GM12878 (cell line): ENCODE results near the gene SSTR4. TPM values are rescaled to one million over a fixed set of nuclear protein-coding genes. Genes with fewer than 3 reads are reported as not detected.

Source experiments
- ATAC-seq: fragments of 200-7000 bp; cut with Tn5 transposase; 3 replicates; pipeline ENCODE4 v1.9.1; 2020; ENCODE audit warnings: mild to moderate bottlenecking, moderate library complexity
- BruUV-seq: library from RNA; stranded (reverse); fragments of 400-500 nt; replicated peaks from 2 replicates; lab custom pipeline; 2021; lab: Mats Ljungman, UMichigan
- CTCF ChIA-PET: fragments of 300-600 bp; sonication (Branson Sonifier 250); formaldehyde crosslinking; extraction: SDS; loops from one replicate; lab custom pipeline; 2021; ENCODE audit warnings: inconsistent platforms; lab: Yijun Ruan, JAX
- POLR2A ChIA-PET: fragments of 350-600 bp; formaldehyde crosslinking; extraction: SDS; loops from one replicate; lab custom pipeline; 2021; ENCODE audit warnings: inconsistent platforms; lab: Charles Lee
- RAD21 ChIA-PET: fragments of 300-600 bp; sonication (Branson Sonifier 250); formaldehyde crosslinking; loops from one replicate; lab custom pipeline; 2023; ENCODE audit warnings: antibody characterized with exemption; ENCODE audit not compliant: unreplicated experiment; lab: Charles Lee
- SMC1A ChIA-PET: fragments of 300-600 bp; sonication (Branson Sonifier 250); formaldehyde crosslinking; loops from one replicate; lab custom pipeline; 2023; ENCODE audit not compliant: unreplicated experiment, uncharacterized antibody; lab: Charles Lee
- DNase-seq: peaks from one replicate; pipeline ENCODE4 v3.0.0-alpha.2; 2011; ENCODE audit warnings: low read depth, low spot score
- FAIRE-seq: peaks from 3 replicates; lab custom pipeline; 2011; peaks lifted over from hg19 to GRCh38; lab: Jason Lieb, UNC
- H2AFZ ChIP-seq: 2 replicates; pipeline ENCODE4 v1.6.0; 2011; ENCODE audit warnings: low read depth, low read length, control low read depth; ENCODE audit not compliant: control insufficient read depth
- H3K27ac ChIP-seq: 2 replicates; pipeline ENCODE4 v1.5.1; 2011; ENCODE audit warnings: control low read depth; ENCODE audit not compliant: control insufficient read depth, insufficient read depth
- H3K27me3 ChIP-seq, 2 experiments: replicated peaks in 1 of 2; 2 replicates each; pipeline versions ENCODE4 v1.6.0 to v1.6.1; 2011; ENCODE audit warnings: low read length in 1 of 2; ENCODE audit not compliant: control insufficient read depth in 2 of 2, insufficient read depth in 2 of 2
- H3K36me3 ChIP-seq, 2 experiments: 2 replicates each; pipeline ENCODE4 v1.5.1; 2011; ENCODE audit warnings: low read length in 1 of 2; ENCODE audit not compliant: control insufficient read depth in 2 of 2, insufficient read depth in 2 of 2
- H3K4me1 ChIP-seq: 2 replicates; pipeline ENCODE4 v1.6.1; 2011; ENCODE audit warnings: mild to moderate bottlenecking, low read length, moderate library complexity, mixed read lengths; ENCODE audit not compliant: control insufficient read depth, insufficient read depth
- H3K4me2 ChIP-seq: 2 replicates; pipeline ENCODE4 v1.6.0; 2011; ENCODE audit warnings: control low read depth; ENCODE audit not compliant: control insufficient read depth, insufficient read depth
- H3K4me3 ChIP-seq: fragments of 200-600 bp; sonication (generic); 2 replicates; pipeline ENCODE4 v1.5.1; 2016
- H3K79me2 ChIP-seq: 2 replicates; pipeline ENCODE4 v1.6.0; 2011; ENCODE audit warnings: low read length; ENCODE audit not compliant: control insufficient read depth, insufficient read depth
- H3K9ac ChIP-seq: 2 replicates; pipeline ENCODE4 v1.8.0; 2011; ENCODE audit warnings: low read length, control low read depth, mixed read lengths; ENCODE audit not compliant: control insufficient read depth, insufficient read depth
- H3K9me3 ChIP-seq: replicated peaks from 3 replicates; pipeline ENCODE4 v1.5.1; 2011; ENCODE audit warnings: mild to moderate bottlenecking, low read length; ENCODE audit not compliant: control insufficient read depth, insufficient read depth
- H4K20me1 ChIP-seq: 2 replicates; pipeline ENCODE4 v1.6.0; 2011; ENCODE audit not compliant: control insufficient read depth, insufficient read depth
- BMI1 ChIP-seq: fragments of 450-650 bp; IDR thresholded peaks from 2 replicates; pipeline ENCODE4 v1.6.1; 2016; ENCODE audit warnings: mild to moderate bottlenecking, moderate library complexity, borderline replicate concordance
- CEBPB ChIP-seq, 2 experiments: fragments of 150-350 bp in 1 of 2; IDR thresholded peaks; 2 replicates each; pipeline ENCODE4 v1.6.1; 2012 to 2014; ENCODE audit warnings: low read depth in 2 of 2, low read length in 2 of 2, borderline replicate concordance in 1 of 2, inconsistent platforms in 1 of 2
- CHD4 ChIP-seq: fragments of 200-600 bp; sonication (generic); IDR thresholded peaks from 2 replicates; pipeline ENCODE4 v1.6.1; 2016; ENCODE audit warnings: mild to moderate bottlenecking
- ETV6 ChIP-seq, 2 experiments: fragments of 450-650 bp in 1 of 2; IDR thresholded peaks in 1 of 2; conservative IDR thresholded peaks in 1 of 2; 2 replicates each; pipeline ENCODE4 v1.6.1; 2014; ENCODE audit warnings: antibody characterized with exemption in 1 of 2, borderline replicate concordance in 1 of 2, low read depth in 1 of 2, mild to moderate bottlenecking in 1 of 2, moderate library complexity in 1 of 2
- FOXM1 ChIP-seq: IDR thresholded peaks from 2 replicates; pipeline ENCODE4 v1.6.1; 2012; ENCODE audit warnings: low read depth, mild to moderate bottlenecking, inconsistent platforms, low read length, moderate library complexity
- HCFC1 ChIP-seq: fragments of 150-350 bp; IDR thresholded peaks from 2 replicates; pipeline ENCODE4 v1.6.1; 2014; ENCODE audit warnings: low read length
- KDM1A ChIP-seq: fragments of 200-600 bp; sonication (generic); IDR thresholded peaks from 2 replicates; pipeline ENCODE4 v1.6.1; 2016; ENCODE audit warnings: borderline replicate concordance
- NR2C2 ChIP-seq: IDR thresholded peaks from 2 replicates; pipeline ENCODE4 v1.6.1; 2011; ENCODE audit warnings: borderline replicate concordance, low read depth; ENCODE audit not compliant: control insufficient read depth, insufficient read length
- RBBP5 ChIP-seq: fragments of 200-600 bp; sonication (generic); conservative IDR thresholded peaks from 2 replicates; pipeline ENCODE4 v1.6.1; 2016
- SIN3A ChIP-seq: IDR thresholded peaks from 2 replicates; pipeline ENCODE4 v1.6.1; 2012; ENCODE audit warnings: low read depth, low read length, improper control_type of control experiment
- SMAD5 ChIP-seq: IDR thresholded peaks from 2 replicates; pipeline ENCODE4 v1.6.1; 2016; ENCODE audit warnings: antibody characterized with exemption, low read depth
- WGBS: methylation state at CpG from one replicate; pipeline ENCODE4 v1.1.6; 2016; ENCODE audit warnings: low lambda C conversion rate; ENCODE audit not compliant: insufficient replicate concordance, insufficient coverage; ENCODE audit errors: missing lambda C conversion rate; 5-methylcytosine and 5-hydroxymethylcytosine counted together
- in situ Hi-C: fragments of 300-500 bp; cut with MboI; formaldehyde crosslinking; loops from 9 replicates; pipeline ENCODE4 v1.14.3; 2018; ENCODE audit warnings: mixed read lengths
- intact Hi-C: fragments of 100-400 bp; cut with micrococcal nuclease; formaldehyde crosslinking; loops from one replicate; pipeline ENCODE4 v1.14.2; 2022; ENCODE audit not compliant: unreplicated experiment
- polyA plus RNA-seq, 11 experiments: library from polyadenylated mRNA; depleted of rRNA in 4 of 11; unstranded in 6 of 11; stranded (reverse) in 5 of 11; fragments of >200 nt; fragmentation: Nextera tagmentation in 4 of 11; fragmentation: Illumina TruSeq in 1 of 11; extraction: Ambion mirVana in 4 of 11; extraction: Trizol in 1 of 11; gene quantifications; 1 replicate in 1 of 11; 2 replicates in 10 of 11; pipeline versions ENCODE4 v1.2.1 to v1.2.3, GENCODE V29; 2011 to 2016; ENCODE audit warnings: inconsistent platforms in 2 of 11, missing spikeins in 2 of 11, low read depth in 1 of 11
- total RNA-seq, 4 experiments: library from RNA; depleted of rRNA in 3 of 4; stranded (reverse); fragments of >200 nt in 3 of 4; fragmentation: Illumina TruSeq in 1 of 4; extraction: Trizol in 1 of 4; gene quantifications; 2 replicates each; pipeline versions ENCODE4 v1.2.1 to v1.2.3, GENCODE V29; 2013 to 2021
- TF ChIP-seq, protein P1 (sequence below): fragments of 150-350 bp; IDR thresholded peaks from 2 replicates; pipeline ENCODE4 v1.6.1; 2014; ENCODE audit warnings: mild to moderate bottlenecking, low read depth, low read length

SSTR4 gene
- total and polyA plus RNA-seq, 10 of the 15 experiments (the other 5 are each of a cell fraction or from before 2014, with no cell fraction given) = not detected

DNA sequence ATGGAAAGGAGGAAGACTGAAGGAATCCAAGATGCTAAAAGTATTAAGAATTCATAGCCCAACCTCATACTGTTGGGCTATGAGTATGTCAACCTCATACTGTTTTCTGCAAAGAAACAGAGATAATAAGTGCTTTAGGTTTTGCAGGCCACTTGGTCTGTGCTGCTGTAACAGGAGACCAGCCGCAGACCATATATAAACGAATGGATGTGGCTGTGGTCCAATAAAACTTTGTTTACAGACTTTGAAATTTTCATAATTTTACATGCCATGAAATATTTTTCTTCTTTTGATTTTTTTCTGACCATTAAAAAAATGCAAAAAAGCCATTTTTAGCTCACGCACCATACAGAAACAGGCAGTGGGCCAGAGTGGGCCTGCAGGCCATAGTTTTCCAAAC is 28.1 kb downstream of the SSTR4 start:
- Histone ChIP-seq H3K4me3 (no peak overlapping the region), H3K36me3 (no peaks in the 10 kb centered on the region), H3K27ac (no peak overlapping the region), H3K9ac (no peak overlapping the region), H3K4me1 (no peaks in the 10 kb centered on the region), H3K4me2 (no peak overlapping the region), H3K79me2 (no peaks in the 10 kb centered on the region), H3K27me3 (no peaks in the 10 kb centered on the region), H3K9me3 (no peaks in the 10 kb centered on the region), H4K20me1 (no peaks in the 10 kb centered on the region), H2AFZ (no peak overlapping the region)
- DNase-seq (no peak), FAIRE-seq (no peak), ATAC-seq (no peak)
- ChIA-PET CTCF (interaction anchor here (0.8 to 3.6 kb wide), 6 partner anchors 12 to 172 kb away, joined by 3 to 19 read pairs (median 6); no protein-coding TSS in a partner anchor), SMC1A (interaction anchor here (0.6 to 6.6 kb wide), 9 partner anchors 9 to 97 kb away, joined by 3 to 27 read pairs (median 7); partner anchors contain the start of gene CD93), RAD21 (no interaction called here), POLR2A (no interaction called here)
- 63% methylated on average over 3 of the region's 3 CpGs for WGBS
- TF ChIP-seq NR2C2 (no peak), KDM1A (no peak), HCFC1 (no peak), BMI1 (no peak), CHD4 (no peak), CEBPB (IDR thresholded peaks at IDR 0.05; ENCODE audit: borderline replicate concordance in 1 of 2, low read depth in 2 of 2, low read length in 2 of 2) (no peak), RBBP5 (no peak), SMAD5 (no peak), ETV6 (conservative IDR thresholded peaks at IDR 0.05 in 1 of 2, IDR thresholded peaks at IDR 0.05 in 1 of 2; ENCODE audit: borderline replicate concordance in 1 of 2, low read depth in 1 of 2) (no peak), SIN3A (no peak), FOXM1 (no peak)
- TF ChIP-seq, protein P1, sequence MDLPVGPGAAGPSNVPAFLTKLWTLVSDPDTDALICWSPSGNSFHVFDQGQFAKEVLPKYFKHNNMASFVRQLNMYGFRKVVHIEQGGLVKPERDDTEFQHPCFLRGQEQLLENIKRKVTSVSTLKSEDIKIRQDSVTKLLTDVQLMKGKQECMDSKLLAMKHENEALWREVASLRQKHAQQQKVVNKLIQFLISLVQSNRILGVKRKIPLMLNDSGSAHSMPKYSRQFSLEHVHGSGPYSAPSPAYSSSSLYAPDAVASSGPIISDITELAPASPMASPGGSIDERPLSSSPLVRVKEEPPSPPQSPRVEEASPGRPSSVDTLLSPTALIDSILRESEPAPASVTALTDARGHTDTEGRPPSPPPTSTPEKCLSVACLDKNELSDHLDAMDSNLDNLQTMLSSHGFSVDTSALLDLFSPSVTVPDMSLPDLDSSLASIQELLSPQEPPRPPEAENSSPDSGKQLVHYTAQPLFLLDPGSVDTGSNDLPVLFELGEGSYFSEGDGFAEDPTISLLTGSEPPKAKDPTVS = no peak
- BruUV-seq = no TSS peak
- in situ Hi-C loops = no loop called here
- intact Hi-C loops = loop anchor here (5.0 kb wide), 1 partner anchor 129 kb away; no protein-coding TSS in a partner anchor
